GM10266 (cell line): ENCODE data around the gene LRP1.

Source experiments
- DNase-seq: peaks from one replicate; pipeline ENCODE4 v3.0.0; 2012; ENCODE audit errors: extremely low spot score
- CTCF ChIP-seq: IDR thresholded peaks from 2 replicates; pipeline ENCODE4 v1.5.1; 2012; ENCODE audit warnings: mild to moderate bottlenecking, low read depth; ENCODE audit not compliant: control insufficient read depth, insufficient read depth; ENCODE audit errors: missing control alignments

LRP1 gene

GRCh38 chr12:57229634-57230380 is 101.5 kb downstream of the LRP1 start, which contains the start of gene SHMT2:
Gene SHMT2 (plus strand): TSS chr12:57229711. CDS start chr12:57229779, 68 bp downstream.
- peak; percentile 98 for DNase-seq
- TF ChIP-seq CTCF, result no peak

- no peak for DNase-seq
- no peak for TF ChIP-seq CTCF
Measured at GRCh38 chr12:57230381-57231155, 102.3 kb downstream of the LRP1 start.

GRCh38 chr12:57231276-57232021 is 103.2 kb downstream of the LRP1 start:
- TF ChIP-seq CTCF, result no peak
- no peak for DNase-seq

GRCh38 chr12:57232156-57232756 is 104.0 kb downstream of the LRP1 start:
- TF ChIP-seq CTCF, result no peak
- DNase-seq, result no peak

GRCh38 chr12:57233357-57234232 is 105.3 kb downstream of the LRP1 start:
- no peak for TF ChIP-seq CTCF
- no peak for DNase-seq

- DNase-seq, result no peak
Measured at GRCh38 chr12:57234233-57234570, 105.9 kb downstream of the LRP1 start.

More at GRCh38 chr12:57234233-57234570, 105.9 kb downstream of the LRP1 start:
- TF ChIP-seq CTCF, result no peak
